Stimulated activated naive CD4-positive, alpha-beta T cell treated with Interleukin-2 at 50 U/mL for 16 hours (primary cell): ENCODE results near the gene ADCYAP1R1.

Experiments
- DNase-seq: peaks from one replicate; lab custom pipeline; 2025; lab: John Stamatoyannopoulos, UW

The ADCYAP1R1 gene

DNA sequence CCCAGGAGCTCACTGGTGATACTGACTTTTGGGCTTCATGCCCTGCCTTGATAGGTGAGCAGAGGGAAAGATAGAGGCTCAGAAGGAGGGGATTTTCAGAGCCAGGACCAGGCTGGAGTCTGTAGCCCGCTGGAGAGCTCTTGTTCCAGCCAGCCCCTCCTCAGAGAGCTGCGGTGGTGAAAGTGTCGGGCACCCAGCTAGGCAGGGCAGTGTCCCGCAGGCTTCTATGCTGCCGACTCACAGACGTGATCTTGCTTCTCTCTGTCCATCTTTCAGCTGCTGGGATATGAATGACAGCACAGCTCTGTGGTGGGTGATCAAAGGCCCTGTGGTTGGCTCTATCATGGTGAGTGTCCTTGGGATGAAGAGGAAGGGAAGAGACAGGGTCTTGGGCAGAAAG, 35.2 kb downstream of the ADCYAP1R1 start:
- DNase-seq: no peak

GRCh38 chr7:31091924-31092434, 39.9 kb downstream of the ADCYAP1R1 start:
- DNase-seq: no peak

DNA sequence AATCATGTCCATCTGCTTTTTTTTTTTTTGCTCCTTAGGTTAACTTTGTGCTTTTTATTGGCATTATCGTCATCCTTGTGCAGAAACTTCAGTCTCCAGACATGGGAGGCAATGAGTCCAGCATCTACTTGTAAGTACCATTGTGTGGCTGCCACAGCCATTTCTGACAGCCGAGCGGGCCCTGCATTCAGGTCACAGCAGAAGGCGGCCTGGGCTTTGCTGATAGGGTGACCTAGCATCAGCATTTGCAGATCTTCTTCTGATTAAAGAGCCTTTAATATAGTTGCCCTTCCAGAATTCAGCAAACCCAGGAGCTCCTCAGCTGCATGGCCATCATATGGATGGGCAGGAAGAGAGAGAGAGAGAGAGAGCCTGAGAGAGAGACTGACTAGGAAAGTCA, 40.5 kb downstream of the ADCYAP1R1 start:
- no peak for DNase-seq

DNA sequence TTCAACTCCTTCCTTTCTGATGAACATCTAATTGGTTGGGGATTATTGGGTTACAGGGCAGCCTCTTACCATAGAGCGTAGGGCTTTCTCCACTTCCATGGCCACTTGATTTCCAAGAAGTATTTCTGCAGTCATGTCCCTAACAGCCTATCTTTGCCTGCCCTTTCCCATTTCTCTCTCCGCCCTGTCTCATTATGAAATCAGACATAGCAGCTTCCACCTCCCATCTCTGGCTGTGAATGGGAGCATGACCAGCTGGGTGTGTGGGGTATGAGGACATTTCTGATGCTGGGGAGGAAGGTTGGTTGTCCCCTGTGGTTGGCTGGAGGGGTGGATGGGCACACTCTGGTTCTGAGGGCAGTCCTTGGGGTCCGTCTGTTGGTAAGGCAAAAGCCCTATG, 41.2 kb downstream of the ADCYAP1R1 start:
- no peak for DNase-seq

DNA sequence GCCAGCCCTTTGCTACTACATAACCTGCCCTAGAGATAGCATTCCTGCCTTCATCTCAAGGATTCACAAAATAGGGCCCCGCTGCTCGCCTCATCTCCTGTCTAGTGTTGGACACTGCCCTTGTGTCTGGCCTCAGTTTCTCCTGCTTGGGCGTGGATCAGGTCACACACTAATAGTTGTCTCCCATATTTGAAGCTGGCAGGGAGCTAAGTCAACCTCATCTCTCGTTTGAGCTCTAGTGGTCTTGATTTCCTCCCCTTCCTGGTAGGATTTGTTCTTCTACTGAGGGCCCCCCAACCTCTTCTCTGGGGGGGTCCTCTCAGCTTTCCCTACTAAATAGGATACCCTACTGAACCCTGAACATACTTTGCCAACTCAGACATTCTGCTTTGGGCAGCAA, 42.2 kb downstream of the ADCYAP1R1 start:
- DNase-seq: no peak

DNA sequence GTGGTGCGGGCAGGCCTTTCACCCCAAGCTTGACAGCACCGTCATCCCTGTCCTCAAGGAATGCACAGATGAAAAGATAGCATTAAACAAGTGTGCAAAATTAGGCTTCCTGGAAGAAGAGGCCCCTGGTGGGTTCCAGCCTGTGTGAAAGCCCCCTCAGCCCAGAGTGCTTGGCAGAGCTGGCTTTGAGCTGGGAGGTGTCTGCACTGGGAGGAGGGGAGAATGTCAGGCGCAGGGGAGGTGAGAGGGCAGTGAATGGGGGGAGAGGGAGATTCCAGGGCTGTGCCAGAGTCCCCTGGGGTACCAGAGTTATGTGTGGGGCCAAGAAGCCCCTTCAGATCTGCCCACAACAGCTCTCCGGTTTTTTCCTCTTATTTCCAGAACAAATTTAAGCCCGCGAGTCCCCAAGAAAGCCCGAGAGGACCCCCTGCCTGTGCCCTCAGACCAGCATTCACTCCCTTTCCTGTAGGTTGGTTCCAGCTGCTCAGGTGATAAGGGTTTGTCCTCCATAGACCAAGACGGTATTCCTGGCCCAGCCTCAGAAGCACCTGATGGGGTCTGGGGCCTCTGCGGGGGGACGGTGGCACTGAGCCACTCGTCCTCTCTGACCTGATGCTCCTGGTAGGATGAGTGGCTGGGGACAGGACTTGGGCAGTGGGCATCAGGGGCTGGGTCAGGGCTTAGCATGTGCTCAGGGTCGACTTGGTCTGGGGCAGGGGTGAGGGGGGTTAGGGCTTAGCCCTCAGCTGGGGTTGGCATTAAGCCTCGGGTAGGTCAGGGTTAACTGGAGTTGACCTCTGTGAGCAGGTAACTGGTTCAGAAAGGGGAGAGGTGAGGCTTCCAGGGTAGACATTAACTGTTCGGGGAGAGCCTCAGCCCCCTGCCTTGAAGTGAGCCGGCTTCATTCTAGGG, 43.4 kb downstream of the ADCYAP1R1 start:
- DNase-seq: no peak

DNA sequence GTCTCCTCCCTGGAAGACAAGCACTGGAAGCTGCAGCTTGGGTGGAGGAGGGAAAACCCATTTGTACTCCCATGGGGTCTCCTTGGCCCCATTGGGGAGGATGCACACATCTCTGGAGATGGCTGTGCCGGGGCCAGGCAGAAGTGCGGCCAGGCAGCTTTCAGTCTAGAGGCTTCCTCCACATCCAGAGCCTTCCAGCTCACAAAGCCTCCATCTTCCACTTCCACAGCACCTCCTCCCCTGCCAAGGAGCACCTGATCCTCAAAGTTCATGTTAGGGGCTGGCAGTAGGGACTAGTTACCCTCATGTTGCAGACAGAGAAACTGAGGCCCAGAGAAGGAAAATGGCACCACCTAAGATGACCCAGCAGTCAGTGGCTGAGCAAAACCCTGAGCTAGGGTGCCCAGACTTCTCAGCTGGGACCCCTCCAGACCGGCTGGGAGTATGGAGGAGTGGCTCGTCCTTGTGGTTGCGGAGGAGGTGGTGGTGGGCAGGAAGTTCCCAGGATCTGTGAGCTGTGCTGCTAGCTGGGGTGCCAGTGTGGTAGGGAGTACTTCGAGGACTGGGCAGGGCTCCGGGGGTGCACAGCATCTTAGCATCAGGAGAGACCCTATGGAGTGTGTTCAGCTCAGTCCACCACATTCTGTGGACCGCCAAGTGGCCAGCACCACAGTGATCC, 44.2 kb downstream of the ADCYAP1R1 start:
- no peak for DNase-seq

DNA sequence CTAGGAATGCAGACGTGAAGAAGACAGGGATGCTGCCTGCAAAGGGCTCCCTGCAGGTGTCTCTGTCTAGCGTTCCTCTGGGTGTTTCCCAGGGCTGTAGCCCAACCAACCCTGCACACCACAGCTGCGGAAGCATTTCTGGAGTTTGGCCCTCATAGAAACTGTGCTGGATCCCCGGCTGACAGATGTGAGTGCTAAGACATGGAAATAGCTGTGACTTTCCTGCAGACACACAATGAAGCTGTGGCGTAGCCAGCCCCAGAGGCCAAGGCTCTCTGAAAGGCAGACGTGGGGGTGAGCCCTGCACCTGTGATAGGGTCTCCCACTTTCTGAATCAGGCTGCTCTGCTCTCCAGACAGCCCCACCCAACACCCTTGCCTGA, 44.8 kb downstream of the ADCYAP1R1 start:
- no peak for DNase-seq

GRCh38 chr7:31098642-31099360, 46.7 kb downstream of the ADCYAP1R1 start:
- no peak for DNase-seq

DNA sequence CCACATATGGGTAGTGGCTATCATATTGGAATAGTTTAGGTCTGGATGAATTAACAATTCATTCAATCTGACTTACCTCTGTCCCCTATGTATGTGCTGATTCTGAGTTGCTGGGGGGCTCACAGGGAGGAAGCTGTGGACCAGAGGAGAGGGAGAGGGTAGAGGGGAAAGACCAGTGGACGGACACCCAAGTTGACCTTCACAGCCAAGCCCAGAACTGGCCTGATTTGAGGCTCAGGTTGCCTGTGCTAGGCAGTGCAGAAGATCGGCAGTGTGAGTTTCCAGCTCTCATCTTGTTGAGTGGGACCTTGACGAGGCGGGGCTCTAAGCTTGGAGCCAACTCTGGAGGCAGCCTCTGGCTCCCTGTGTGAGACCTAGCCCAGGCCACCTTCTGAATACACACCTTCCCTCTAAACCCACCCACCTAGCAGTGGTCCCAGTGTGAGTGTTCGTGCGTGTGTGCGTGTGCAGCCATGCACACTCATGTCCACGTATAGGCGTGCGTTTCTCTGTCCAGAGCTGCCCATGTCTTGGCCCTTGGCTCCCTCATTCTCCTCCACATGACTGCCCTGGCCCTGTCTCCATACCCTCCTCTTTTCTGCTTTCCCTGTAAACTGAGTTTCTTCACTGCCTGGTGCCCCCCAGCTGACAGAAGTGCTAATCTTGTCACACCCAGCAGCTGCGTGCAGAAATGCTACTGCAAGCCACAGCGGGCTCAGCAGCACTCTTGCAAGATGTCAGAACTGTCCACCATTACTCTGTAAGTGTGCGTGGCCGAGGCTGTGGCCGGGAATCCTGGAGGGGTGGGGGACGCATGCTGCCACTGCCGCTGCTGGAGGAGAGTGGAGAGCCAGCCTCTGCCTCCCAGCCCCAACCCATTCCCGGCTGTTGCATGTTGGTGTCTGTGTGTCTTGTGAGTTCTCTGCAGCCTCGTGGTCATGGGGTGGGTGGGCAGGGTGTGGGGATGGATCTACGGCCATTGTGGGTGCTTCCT, 47.6 kb downstream of the ADCYAP1R1 start:
- DNase-seq: no peak

DNA sequence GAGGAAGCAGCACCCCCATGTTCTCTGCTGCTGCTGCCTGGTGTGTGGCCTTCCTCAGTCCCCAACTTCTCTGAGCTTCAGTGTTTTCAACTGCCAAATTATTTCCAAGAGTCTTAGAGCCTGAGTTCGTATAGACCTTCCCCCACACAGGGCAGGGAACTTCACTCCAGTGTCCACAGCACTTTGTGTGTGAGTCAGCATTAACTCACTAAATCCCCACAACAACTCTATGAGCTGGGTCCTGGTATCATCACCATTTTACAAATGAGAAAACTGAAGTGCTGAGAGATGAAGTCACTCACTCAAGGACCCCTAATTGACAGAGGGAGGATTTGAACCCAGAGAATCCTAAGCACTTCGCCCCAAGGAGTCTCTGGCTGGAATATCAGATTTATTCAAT, 48.3 kb downstream of the ADCYAP1R1 start:
- no peak for DNase-seq

- no peak for DNase-seq
Measured at GRCh38 chr7:31100871-31101270, 48.8 kb downstream of the ADCYAP1R1 start.

DNA sequence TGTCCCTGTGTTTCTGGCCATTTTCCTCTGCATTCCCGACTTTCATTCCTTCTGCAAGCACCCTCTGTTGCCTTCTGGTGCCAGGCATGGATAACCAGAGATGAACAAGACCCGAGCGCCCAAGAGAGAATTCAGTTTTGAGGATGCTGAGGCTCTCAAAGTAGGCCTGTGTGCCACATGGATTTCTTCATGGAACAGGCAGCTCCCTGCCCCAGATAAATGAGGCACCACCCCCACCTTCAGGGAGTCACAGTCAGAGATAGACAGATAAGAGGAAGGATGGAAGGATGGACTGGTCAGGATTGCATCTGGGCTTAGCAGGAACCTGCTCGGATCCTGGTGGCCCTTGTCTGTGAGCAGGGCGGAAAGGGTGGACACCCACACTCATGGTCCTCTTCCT, 49.4 kb downstream of the ADCYAP1R1 start:
- no peak for DNase-seq

- DNase-seq: no peak
Measured at GRCh38 chr7:31102151-31102972, 50.3 kb downstream of the ADCYAP1R1 start.

DNA sequence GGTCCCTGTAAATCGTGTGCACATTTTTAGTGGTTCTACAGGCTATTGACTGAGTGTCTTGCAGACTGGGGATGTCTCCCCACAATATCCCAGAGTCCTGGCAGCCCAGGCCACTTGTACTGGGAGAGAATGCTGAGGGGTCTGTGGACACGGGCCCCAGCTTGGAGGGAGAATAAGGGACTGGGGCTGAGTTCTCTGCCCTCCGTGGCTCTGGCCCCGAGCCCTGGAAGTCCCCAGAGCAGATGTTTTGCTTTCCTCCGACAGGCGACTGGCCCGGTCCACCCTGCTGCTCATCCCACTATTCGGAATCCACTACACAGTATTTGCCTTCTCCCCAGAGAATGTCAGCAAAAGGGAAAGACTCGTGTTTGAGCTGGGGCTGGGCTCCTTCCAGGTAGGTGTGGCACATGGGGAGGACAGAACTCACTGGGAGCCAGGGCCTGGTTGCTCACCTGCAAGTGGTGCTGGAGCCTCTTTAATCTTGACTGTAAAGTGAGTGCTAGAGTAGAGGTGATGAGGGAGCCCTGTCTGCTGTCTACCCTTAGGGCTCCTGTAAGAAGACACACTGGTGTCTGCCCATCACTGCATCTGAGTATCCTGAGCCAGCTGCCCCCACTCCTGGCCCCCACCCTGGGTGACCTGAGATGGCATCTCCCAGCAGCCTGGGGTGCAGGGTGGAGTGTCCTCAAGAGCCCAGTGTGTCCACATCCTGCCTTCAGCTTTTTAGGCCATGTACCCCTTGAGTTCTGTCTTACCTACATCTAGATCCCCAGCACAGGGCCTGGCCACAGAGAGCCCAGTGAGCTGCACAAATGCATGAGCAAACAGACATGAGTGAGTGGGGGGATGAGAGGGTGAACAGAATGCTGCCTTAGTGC, 51.1 kb downstream of the ADCYAP1R1 start:
- no peak for DNase-seq

DNA sequence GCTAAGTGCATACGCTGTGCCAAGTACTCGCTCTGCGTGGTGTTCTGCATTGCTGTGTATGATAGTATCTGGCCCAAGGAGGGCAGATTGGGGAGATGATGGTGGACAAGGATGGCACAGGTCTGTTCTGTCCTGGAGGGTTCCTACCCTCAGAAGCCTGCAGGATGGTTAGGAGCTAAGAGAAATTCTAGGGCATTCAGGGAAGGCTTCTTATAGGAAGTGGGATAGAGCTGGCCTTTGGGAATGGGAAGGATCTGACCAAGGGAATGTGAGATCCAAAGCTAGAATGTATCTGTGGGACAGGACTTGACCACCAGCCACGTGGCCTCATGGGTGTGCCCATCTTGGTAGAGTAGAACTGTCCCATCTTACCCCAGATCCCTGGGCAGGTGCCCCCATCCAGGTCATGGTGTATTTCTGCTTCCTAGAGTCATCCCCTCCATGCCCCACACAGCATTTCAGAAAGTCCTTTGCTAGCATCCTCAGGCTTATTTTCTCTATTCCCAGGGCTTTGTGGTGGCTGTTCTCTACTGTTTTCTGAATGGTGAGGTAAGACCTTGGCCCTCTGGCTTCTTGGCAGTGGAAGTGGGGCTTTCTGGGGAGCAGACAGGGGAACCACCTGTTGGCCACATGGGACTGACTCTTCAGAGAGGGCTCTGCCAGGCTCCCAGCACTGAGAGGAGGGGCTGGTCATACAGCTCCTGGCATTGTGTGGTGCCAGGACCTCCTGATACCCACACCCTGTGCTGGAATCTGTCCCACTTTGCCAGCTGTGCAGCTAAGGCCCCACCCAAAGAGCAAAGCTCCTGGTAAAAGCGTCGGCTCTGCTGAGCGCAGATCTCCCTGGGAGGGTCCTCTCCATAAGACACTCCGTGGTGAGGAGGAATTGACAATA, 52.5 kb downstream of the ADCYAP1R1 start:
- DNase-seq: no peak

DNA sequence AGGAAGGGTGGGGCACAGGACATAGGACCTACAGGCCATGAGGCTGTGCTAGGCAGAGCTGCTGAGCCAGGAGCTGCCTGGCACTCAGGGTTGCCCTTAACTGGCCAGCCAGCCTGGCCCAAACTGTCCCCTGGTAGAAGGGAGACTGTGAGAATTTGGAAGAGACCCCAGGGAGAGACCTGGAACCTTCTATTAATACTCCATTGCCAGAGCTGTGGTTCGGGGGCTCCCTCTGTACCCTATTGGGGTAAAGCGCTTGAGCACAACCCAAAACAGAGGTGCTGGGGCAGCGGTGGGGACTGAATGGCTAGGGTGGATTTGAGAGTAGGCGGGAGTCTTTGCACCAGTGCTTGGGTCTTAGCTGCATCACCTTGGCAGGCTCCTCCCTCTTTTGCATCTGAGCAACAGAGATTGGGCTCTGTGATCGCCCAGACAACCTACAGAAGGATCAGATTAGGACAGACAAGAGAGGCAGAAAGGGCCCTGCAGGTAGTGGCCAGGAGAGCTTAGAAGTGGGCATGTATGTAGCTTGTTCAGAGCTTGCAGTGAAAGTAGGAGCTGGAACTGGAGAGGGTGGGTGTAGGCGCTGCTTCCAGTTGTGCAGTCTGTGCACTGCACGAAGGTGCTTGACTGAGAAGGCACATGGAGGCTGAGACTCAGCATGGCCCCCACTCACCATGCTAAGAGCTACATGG, 53.3 kb downstream of the ADCYAP1R1 start:
- no peak for DNase-seq
